GM12801 (cell line): ENCODE measurements around the gene SIL1.

Source experiments
- CTCF ChIP-seq: IDR thresholded peaks from one replicate; pipeline ENCODE4 v1.5.1; 2011; ENCODE audit warnings: control low read depth; ENCODE audit not compliant: insufficient read length; ENCODE audit errors: extremely low read depth

The SIL1 gene

GRCh38 chr5:138990986-138991590 lies 207.1 kb downstream of the SIL1 start:
- TF ChIP-seq CTCF = no peak

GRCh38 chr5:138989720-138990119 lies 208.4 kb downstream of the SIL1 start:
- TF ChIP-seq CTCF = no peak

- no peak for TF ChIP-seq CTCF
Measured at GRCh38 chr5:138986186-138986800, 211.9 kb downstream of the SIL1 start.

GRCh38 chr5:138985683-138986082 lies 212.5 kb downstream of the SIL1 start:
- TF ChIP-seq CTCF = no peak

- no peak for TF ChIP-seq CTCF
Measured at GRCh38 chr5:138985256-138985655, 212.9 kb downstream of the SIL1 start.

- TF ChIP-seq CTCF = no peak
Measured at GRCh38 chr5:138983984-138984383, 214.2 kb downstream of the SIL1 start.

- no peak for TF ChIP-seq CTCF
Measured at GRCh38 chr5:138981586-138981985, 216.6 kb downstream of the SIL1 start.

GRCh38 chr5:138981131-138981530 lies 217.0 kb downstream of the SIL1 start:
- no peak for TF ChIP-seq CTCF
